Nephron (organoid): ENCODE measurements around the gene JAKMIP1.

Source experiments
- H3K27ac Mint-ChIP-seq, 3 experiments: 2 replicates each; pipeline ENCODE4 v1.8.0; 2020; ENCODE audit warnings: mixed read lengths in 3 of 3, mild to moderate bottlenecking in 2 of 3, moderate library complexity in 1 of 3
- H3K27me3 Mint-ChIP-seq: 2 replicates; pipeline ENCODE4 v1.8.0; 2021; ENCODE audit warnings: low read depth, mild to moderate bottlenecking, moderate library complexity, mixed read lengths
- H3K36me3 Mint-ChIP-seq: 2 replicates; pipeline ENCODE4 v1.8.0; 2020; ENCODE audit warnings: low read depth, mixed read lengths
- H3K4me1 Mint-ChIP-seq: 2 replicates; pipeline ENCODE4 v1.8.0; 2020; ENCODE audit warnings: mixed read lengths
- H3K4me3 Mint-ChIP-seq, 3 experiments: 2 replicates each; pipeline ENCODE4 v1.8.0; 2020; ENCODE audit warnings: mild to moderate bottlenecking in 3 of 3, mixed read lengths in 3 of 3, moderate library complexity in 2 of 3
- H3K9me3 Mint-ChIP-seq: 2 replicates; pipeline ENCODE4 v1.8.0; 2020; ENCODE audit warnings: mixed read lengths
- CTCF ChIP-seq, 3 experiments: fragments of 200-600 bp; sonication (generic); IDR thresholded peaks; one replicate each; pipeline ENCODE4 v1.5.0; 2021; ENCODE audit warnings: antibody characterized with exemption in 3 of 3; ENCODE audit not compliant: unreplicated experiment in 3 of 3

Gene JAKMIP1

GRCh38 chr4:6046526-6047129 lies 153.7 kb downstream of the JAKMIP1 start:
- Mint-ChIP-seq H3K27ac (no peak overlapping the region), H3K9me3 (no peaks in the 10 kb centered on the region), H3K4me3 (no peak overlapping the region), H3K36me3 (no peaks in the 10 kb centered on the region), H3K27me3 (peaks cover 55% of the 10 kb centered on the region), H3K4me1 (peaks cover 5% of the 10 kb centered on the region)
- no peak for TF ChIP-seq CTCF (IDR thresholded peaks at IDR 0.05; ENCODE audit: unreplicated experiment in 3 of 3)

DNA sequence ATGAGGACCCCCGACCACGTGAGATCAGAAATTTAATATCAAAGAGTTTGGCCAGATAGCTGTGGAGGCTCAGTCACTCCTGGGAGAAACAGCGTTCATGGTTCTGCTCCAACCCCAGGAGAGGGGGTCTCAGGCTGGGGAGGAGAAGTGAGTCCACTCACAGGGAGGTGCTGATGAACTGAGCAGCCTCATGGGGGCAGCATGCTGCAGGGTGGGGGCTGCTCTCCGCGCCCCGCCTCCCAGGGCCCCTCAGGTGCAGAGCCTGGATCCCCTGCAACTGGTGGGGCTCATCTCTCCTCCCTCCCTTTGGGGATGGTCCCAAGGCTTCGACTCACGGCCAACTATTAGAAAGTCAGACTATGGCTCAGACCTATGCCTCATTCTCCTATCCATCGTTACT lies 155.5 kb downstream of the JAKMIP1 start:
- Mint-ChIP-seq H3K36me3 (no peaks in the 10 kb centered on the region), H3K4me1 (no peaks in the 10 kb centered on the region), H3K9me3 (no peaks in the 10 kb centered on the region), H3K4me3 (no peak overlapping the region), H3K27me3 (peaks cover 55% of the 10 kb centered on the region), H3K27ac (no peak overlapping the region)
- no peak for TF ChIP-seq CTCF (IDR thresholded peaks at IDR 0.05; ENCODE audit: unreplicated experiment in 3 of 3)

DNA sequence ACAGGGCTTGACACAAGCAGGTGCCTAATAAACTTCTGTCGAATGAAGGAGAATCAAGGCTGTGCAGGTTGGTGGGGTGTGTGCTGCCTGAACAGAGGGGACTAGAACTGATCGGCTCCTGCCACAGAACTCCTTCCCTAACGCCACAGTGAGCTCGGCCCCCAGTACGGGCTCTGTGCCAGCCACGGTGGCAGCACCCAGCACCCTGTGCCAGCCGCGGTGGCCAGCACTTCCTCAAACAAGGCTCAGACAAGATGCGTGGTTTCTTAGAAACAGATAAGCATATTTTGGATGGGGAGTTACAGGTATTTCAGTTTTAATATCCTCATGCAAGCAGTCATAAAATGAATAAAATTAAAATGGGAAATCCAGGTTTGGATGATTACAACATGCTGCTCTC lies 156.1 kb downstream of the JAKMIP1 start:
- Mint-ChIP-seq H3K4me1 (no peaks in the 10 kb centered on the region), H3K27ac (no peak overlapping the region), H3K4me3 (no peak overlapping the region), H3K9me3 (no peaks in the 10 kb centered on the region), H3K36me3 (no peaks in the 10 kb centered on the region), H3K27me3 (peaks cover 53% of the 10 kb centered on the region)
- no peak for TF ChIP-seq CTCF (IDR thresholded peaks at IDR 0.05; ENCODE audit: unreplicated experiment in 3 of 3)

GRCh38 chr4:6043843-6044242 lies 156.5 kb downstream of the JAKMIP1 start:
- no peak for TF ChIP-seq CTCF (IDR thresholded peaks at IDR 0.05; ENCODE audit: unreplicated experiment in 3 of 3)
- Mint-ChIP-seq H3K4me3 (no peak overlapping the region), H3K9me3 (no peaks in the 10 kb centered on the region), H3K4me1 (no peaks in the 10 kb centered on the region), H3K27ac (no peak overlapping the region), H3K36me3 (no peaks in the 10 kb centered on the region), H3K27me3 (peaks cover 53% of the 10 kb centered on the region)

DNA sequence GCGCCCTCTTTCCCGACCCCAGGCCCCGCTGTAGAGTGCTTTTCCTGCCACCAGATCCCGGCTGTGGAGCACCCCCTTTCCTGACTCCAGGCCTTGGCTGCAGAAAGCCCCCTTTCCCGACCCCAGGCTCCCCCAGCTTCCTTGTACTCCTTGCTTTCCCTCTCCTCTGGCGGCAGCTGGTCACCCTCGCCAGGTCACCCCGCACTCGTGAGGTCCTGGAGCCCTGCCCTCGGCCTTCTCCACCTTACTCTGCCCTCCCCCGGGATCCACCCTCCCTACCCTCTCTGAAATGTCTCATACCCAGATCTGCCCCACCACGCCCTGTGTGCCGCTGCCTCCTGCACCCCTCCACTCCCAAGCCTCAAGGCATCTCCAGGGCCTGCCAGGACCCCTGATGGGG lies 157.2 kb downstream of the JAKMIP1 start:
- Mint-ChIP-seq H3K27me3 (peaks cover 48% of the 10 kb centered on the region), H3K36me3 (no peaks in the 10 kb centered on the region), H3K9me3 (no peaks in the 10 kb centered on the region), H3K4me1 (no peaks in the 10 kb centered on the region), H3K27ac (no peak overlapping the region), H3K4me3 (no peak overlapping the region)
- TF ChIP-seq CTCF (IDR thresholded peaks at IDR 0.05; ENCODE audit: unreplicated experiment in 3 of 3) = no peak

DNA sequence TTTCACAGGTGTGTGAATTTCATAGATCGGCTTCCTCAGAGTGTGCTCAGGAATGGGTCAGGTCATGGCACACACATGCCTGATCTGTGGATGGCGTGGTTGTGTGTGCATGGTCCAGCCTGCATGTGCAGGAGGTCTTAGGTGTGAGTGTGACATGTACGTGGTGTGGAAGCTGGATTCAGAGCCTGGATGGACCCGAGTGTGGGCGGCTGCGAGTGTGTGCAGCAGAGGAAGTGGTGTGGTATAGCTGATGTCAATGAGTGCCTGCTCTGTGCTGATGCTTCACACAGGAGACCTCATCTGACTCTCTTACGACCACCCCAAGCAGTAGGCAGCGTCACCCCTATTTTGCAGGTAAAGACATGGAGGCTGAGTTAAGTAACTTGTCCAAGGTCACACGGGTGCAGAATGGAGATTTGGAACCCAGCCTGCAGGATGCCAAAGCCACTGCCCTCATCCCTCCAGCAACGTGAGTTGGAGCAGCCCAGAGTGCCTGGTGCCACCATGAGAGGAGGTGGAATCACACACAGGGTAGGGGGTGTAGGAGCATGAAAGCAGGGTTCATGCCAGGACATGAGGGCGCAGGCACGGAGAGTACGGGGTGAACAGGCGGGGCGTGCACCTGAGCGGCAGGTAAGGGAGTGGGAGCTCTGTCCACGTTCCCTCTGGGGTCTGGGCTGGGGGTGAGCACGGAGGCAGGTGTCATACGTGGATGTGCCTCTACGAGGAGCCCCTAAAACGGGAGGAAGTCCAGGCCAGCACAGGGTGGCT lies 157.9 kb downstream of the JAKMIP1 start:
- Mint-ChIP-seq H3K9me3 (no peaks in the 10 kb centered on the region), H3K4me1 (no peaks in the 10 kb centered on the region), H3K27ac (no peak overlapping the region), H3K4me3 (no peak overlapping the region), H3K36me3 (no peaks in the 10 kb centered on the region), H3K27me3 (peaks cover 47% of the 10 kb centered on the region)
- no peak for TF ChIP-seq CTCF (IDR thresholded peaks at IDR 0.05; ENCODE audit: unreplicated experiment in 3 of 3)
